Body of pancreas (tissue), 4 donors: ENCODE data around the gene TEX51. TPM values are rescaled to one million over a fixed set of nuclear protein-coding genes. Genes with fewer than 3 reads are reported as not detected.
A peak's percentile ranks its signal among the peaks of the same experiment; 100 is the strongest.

Experiments
- ATAC-seq: fragments of 150-250 bp; one replicate; pipeline ENCODE4 v1.9.1; 2016
- DNase-seq, 4 donors: peaks; one replicate each; pipeline ENCODE4 v3.0.0-alpha.2; 2019
- H3K27ac ChIP-seq, 4 donors: fragments of 200-600 bp; sonication (generic); 1 replicate in 3 of 4; 2 replicates in 1 of 4; pipeline versions ENCODE4 v1.5.1 to v1.6.1; 2016 to 2019; ENCODE audit warnings: mild to moderate bottlenecking in 1 of 4, mixed read lengths in 1 of 4, moderate library complexity in 1 of 4
- H3K27me3 ChIP-seq, 2 donors: fragments of 200-600 bp; sonication (generic); one replicate each; pipeline ENCODE4 v1.6.0; 2016; ENCODE audit warnings: mild to moderate bottlenecking in 1 of 2
- H3K36me3 ChIP-seq, 2 donors: fragments of 200-600 bp; sonication (generic); replicated peaks in 1 of 2; 2 replicates each; pipeline ENCODE4 v1.5.1; 2016; ENCODE audit warnings: low read depth in 2 of 2; ENCODE audit not compliant: insufficient read depth in 1 of 2
- H3K4me1 ChIP-seq: fragments of 200-600 bp; sonication (generic); one replicate; pipeline ENCODE4 v1.6.0; 2016
- H3K4me3 ChIP-seq, 2 donors: fragments of 200-600 bp; sonication (generic); 1 replicate in 1 of 2; 2 replicates in 1 of 2; pipeline ENCODE4 v1.5.1; 2016 to 2019
- H3K9me3 ChIP-seq, 3 donors: fragments of 200-600 bp; sonication (generic); 1 replicate in 2 of 3; 2 replicates in 1 of 3; pipeline ENCODE4 v1.5.1; 2016
- POLR2A ChIP-seq, 3 donors: fragments of 450-650 bp; IDR thresholded peaks; one replicate each; pipeline ENCODE4 v1.6.1; 2016; ENCODE audit warnings: antibody characterized with exemption in 3 of 3, mild to moderate bottlenecking in 2 of 3
- WGBS, 2 donors: methylation state at CpG; one replicate each; pipeline ENCODE4 v1.1.5; 2017; 5-methylcytosine and 5-hydroxymethylcytosine counted together
- intact Hi-C: fragments of 100-400 bp; cut with DNase I; formaldehyde crosslinking; loops from one replicate; pipeline ENCODE4 v1.15.1; 2023
- total RNA-seq, 2 donors: library from RNA; depleted of rRNA; stranded (reverse); fragments of >200 nt; gene quantifications; one replicate each; pipeline ENCODE4 v1.1.0, GENCODE V29; 2016
- TF ChIP-seq, protein P1 (sequence below), 7 experiments: fragments of 450-650 bp in 4 of 7; fragments of 200-600 bp in 3 of 7; sonication (generic) in 3 of 7; IDR thresholded peaks; one replicate each; pipeline ENCODE4 v1.5.1; 2016 to 2019; ENCODE audit warnings: antibody characterized with exemption in 7 of 7

Gene TEX51
- total RNA-seq, 2 donors from 2014 or later = not detected

DNA sequence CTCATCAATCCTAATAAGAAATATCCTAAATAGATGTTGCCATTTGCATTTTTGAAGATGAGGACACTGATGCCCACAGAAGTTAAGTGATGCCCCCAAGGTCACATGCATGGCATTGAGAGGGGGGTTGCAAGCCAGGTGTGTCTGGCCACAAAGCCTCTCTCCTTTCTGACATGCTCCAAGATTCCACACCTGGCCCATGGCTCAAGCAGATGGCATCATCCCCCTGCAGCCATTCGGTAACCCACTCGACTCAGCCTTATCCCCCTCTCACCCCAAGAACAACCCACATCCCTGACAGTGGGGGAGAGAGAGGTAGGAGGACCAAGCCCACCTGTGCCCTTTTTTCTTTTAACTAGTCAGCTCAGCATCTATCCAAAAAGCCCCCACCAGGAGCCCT is 16.5 kb upstream of the TEX51 start:
- intact Hi-C loops = no loop called here
- no peak for DNase-seq
- no peak overlapping the region for H3K27ac ChIP-seq
- H3K4me1 ChIP-seq = peaks cover 9% of the 10 kb centered on the region
- H3K4me3 ChIP-seq = no peak overlapping the region
- TF ChIP-seq POLR2A (IDR thresholded peaks at IDR 0.05) = no peak
- TF ChIP-seq, protein P1, sequence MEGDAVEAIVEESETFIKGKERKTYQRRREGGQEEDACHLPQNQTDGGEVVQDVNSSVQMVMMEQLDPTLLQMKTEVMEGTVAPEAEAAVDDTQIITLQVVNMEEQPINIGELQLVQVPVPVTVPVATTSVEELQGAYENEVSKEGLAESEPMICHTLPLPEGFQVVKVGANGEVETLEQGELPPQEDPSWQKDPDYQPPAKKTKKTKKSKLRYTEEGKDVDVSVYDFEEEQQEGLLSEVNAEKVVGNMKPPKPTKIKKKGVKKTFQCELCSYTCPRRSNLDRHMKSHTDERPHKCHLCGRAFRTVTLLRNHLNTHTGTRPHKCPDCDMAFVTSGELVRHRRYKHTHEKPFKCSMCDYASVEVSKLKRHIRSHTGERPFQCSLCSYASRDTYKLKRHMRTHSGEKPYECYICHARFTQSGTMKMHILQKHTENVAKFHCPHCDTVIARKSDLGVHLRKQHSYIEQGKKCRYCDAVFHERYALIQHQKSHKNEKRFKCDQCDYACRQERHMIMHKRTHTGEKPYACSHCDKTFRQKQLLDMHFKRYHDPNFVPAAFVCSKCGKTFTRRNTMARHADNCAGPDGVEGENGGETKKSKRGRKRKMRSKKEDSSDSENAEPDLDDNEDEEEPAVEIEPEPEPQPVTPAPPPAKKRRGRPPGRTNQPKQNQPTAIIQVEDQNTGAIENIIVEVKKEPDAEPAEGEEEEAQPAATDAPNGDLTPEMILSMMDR (IDR thresholded peaks at IDR 0.05) = no peak
- no peaks in the 10 kb centered on the region for H3K27me3 ChIP-seq
- ATAC-seq = no peak
- no peaks in the 10 kb centered on the region for H3K36me3 ChIP-seq
- H3K9me3 ChIP-seq = no peaks in the 10 kb centered on the region
- 28 to 29% methylated on average over 2 of the region's 2 CpGs for WGBS, 2 donors

DNA sequence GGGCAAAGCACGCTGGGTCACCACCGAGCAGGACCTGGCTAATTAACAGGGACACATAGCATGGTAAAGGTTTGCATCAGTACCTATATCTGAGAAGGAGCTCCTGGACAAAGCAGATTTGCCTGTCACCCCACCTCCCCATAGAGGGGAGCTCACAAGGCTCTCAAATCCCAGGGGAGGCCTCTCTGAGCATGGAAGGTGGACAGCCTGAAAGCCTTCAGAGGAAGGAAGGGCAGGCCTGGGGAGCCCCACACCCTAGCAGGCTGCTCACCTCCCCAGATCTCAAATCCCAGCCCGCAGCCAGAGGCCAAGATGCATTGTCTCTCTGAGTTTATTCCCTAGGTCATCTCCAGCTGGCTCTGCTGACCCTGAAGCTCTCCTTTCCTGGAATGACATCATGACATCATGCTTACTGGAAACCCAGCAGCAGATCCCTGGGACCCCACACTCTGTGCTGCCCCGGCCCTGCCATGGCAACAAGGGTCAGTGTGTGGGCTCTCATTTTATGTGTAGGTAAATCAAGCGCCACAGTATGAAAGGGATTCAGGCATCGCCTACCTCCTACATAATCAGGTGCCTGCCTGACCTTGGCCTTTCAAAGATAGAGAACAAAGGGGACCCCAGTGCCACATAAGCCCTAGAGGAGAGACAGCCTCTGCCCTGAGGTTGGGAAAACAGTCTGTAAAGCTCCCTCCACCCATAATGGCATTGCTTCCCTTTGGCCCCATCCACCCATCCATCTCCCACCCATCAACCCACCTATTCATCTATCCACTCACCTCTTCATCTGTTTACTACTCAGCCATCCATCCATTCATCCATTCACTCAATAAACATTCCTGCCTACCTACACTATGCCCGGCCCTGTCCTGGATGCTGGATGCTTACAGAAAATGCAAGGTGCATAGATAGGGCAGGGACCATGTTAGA is 15.7 kb upstream of the TEX51 start:
- Histone ChIP-seq H3K4me3 (no peak overlapping the region), H3K36me3 (no peaks in the 10 kb centered on the region), H3K4me1 (peaks cover 9% of the 10 kb centered on the region), H3K27ac (no peak overlapping the region), H3K27me3 (no peaks in the 10 kb centered on the region), H3K9me3 (no peaks in the 10 kb centered on the region)
- 48 to 64% methylated on average over 3 to 7 of the region's 7 CpGs for WGBS, 2 donors
- no peak for TF ChIP-seq POLR2A (IDR thresholded peaks at IDR 0.05)
- TF ChIP-seq, protein P1 (IDR thresholded peaks at IDR 0.05) = no peak
- DNase-seq (no peak), ATAC-seq (no peak)
- intact Hi-C loops = no loop called here

DNA sequence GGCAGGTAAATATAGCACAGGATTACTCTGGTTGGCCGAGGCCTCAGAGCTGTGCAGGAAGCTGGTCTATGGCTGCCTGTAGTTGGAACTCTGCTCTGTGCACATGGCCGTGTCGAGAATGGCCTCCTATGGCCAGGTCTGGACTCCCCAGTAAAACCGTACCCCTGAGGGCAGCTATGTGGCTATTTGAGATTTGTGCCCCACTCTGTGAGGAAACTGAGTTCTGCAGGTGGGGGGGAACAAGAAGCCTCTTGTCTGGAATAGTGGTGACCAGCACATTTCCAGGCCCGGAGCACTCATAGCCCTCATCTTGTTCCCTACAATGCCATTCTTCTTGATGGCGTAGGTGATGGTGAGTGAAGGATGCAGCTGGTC is 15.0 kb upstream of the TEX51 start:
- intact Hi-C loops = no loop called here
- 81 to 91% methylated on average over 6 of the region's 6 CpGs for WGBS, 2 donors
- DNase-seq (no peak), ATAC-seq (no peak)
- no peaks in the 10 kb centered on the region for H3K36me3 ChIP-seq
- peaks cover 9% of the 10 kb centered on the region for H3K4me1 ChIP-seq
- no peak overlapping the region for H3K27ac ChIP-seq
- H3K27me3 ChIP-seq = no peaks in the 10 kb centered on the region
- no peak for TF ChIP-seq POLR2A (IDR thresholded peaks at IDR 0.05)
- TF ChIP-seq, protein P1 (IDR thresholded peaks at IDR 0.05) = no peak
- H3K9me3 ChIP-seq = no peaks in the 10 kb centered on the region
- no peak overlapping the region for H3K4me3 ChIP-seq

DNA sequence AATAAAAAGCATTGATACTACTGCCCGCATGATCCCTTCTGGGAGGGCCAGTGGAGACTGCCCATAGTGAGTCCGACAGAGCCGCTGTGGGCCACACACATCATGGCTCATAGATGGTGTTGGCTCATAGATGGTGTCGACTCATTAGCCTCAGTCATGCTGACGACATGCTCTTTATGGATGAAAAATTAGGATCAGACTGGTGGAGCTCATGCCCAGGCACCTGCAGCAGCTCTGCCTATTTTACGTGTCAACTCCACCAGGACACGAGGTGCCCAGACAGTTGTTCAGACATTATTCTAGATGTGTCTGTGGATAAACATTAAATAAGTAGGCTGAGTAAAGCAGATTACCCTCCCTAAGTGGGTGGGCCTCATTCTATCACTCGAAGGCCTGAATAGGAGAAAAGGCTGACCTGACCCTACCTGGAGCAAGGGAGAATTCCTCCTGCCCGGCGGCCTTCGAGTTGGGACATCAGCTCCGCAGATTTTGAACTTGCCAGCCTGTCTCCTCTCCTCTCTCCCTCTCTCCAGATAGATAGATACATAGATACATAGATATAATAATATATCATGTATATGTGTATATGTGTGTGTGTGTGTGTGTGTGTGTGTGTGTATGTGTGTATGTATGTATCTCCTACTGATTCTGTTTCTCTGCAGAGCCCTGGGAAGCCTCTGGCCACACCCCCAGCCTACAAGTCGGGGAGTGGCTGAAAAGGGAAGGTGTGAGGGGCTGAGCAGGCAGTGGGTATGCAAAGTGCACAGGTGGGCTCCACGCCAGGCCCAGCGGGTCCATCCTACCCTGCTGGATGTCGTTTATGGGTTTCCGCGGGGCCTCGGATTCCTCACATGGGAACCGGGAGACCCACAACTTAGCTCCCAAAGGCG is 13.6 kb upstream of the TEX51 start:
- 77 to 79% methylated on average over 18 to 21 of the region's 21 CpGs for WGBS, 2 donors
- H3K4me3 ChIP-seq = no peak overlapping the region
- no peak overlapping the region for H3K27ac ChIP-seq
- intact Hi-C loops = no loop called here
- no peaks in the 10 kb centered on the region for H3K36me3 ChIP-seq
- peaks cover 9% of the 10 kb centered on the region for H3K4me1 ChIP-seq
- ATAC-seq = no peak
- no peaks in the 10 kb centered on the region for H3K9me3 ChIP-seq
- H3K27me3 ChIP-seq = no peaks in the 10 kb centered on the region
- no peak for DNase-seq
- no peak for TF ChIP-seq POLR2A (IDR thresholded peaks at IDR 0.05)

DNA sequence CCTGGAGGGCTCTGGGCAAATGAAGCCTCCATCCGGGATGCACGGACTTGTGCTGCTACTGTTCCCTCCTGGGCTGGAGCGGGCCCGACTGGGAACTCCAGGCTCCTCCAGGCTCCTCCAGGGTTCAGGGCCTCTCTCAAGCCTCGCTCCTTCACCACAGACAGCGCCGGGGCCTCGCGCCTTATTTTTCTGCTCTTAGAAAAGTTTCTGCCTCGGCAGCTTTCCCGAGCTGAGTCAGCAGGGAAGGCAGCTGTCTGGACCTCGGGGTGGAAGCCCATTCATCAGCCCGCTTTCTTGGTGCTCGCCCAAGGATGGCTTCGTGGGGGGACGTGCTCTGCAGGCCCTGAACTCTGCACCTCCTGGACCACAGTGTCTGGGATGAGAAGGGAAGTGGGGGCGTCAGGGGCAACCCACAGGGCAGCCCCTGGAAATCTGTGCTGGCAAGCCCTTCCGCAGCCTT is 12.9 kb upstream of the TEX51 start:
- ATAC-seq (no peak), DNase-seq (peak in 2 of 4 donors; percentile 18 to 20)
- H3K27ac ChIP-seq = no peak overlapping the region
- no peak overlapping the region for H3K4me3 ChIP-seq
- H3K27me3 ChIP-seq = no peaks in the 10 kb centered on the region
- H3K36me3 ChIP-seq = no peaks in the 10 kb centered on the region
- no peaks in the 10 kb centered on the region for H3K9me3 ChIP-seq
- 44 to 52% methylated on average over 16 to 18 of the region's 18 CpGs for WGBS, 2 donors
- peaks cover 9% of the 10 kb centered on the region for H3K4me1 ChIP-seq
- TF ChIP-seq, protein P1 (IDR thresholded peaks at IDR 0.05) = no peak
- TF ChIP-seq POLR2A (IDR thresholded peaks at IDR 0.05) = no peak
- intact Hi-C loops = no loop called here
